GM21367 (cell line): Measurements from ENCODE around the gene GCKR.

Experiments
- ATAC-seq: cut with Tn5 transposase; IDR thresholded peaks from one replicate; pipeline ENCODE4 v1.9.1; 2021; ENCODE audit not compliant: unreplicated experiment

Gene GCKR

DNA sequence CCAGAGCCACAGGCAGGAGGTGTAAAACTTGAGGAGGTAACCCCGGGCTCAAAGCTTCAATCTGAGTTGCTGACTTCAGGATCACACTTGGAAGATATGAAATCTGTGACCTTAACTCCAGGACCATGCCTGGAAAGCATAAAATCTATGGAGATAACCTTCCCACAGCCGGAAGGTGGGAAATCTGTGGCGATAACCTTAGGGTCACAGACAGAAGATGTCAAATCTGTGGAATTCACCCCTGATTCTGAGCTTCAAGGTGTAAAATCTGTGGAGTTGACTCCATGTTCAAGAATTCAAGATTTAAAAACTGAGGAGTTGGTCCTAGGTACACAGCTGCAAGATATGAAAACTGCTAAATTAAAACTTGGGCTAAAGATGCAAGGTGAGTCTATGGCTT lies 74.6 kb downstream of the GCKR start:
- ATAC-seq: no peak

- no peak for ATAC-seq
Measured at GRCh38 chr2:27571681-27572080, 75.0 kb downstream of the GCKR start.

GRCh38 chr2:27572439-27572838 lies 75.8 kb downstream of the GCKR start:
- ATAC-seq: no peak

DNA sequence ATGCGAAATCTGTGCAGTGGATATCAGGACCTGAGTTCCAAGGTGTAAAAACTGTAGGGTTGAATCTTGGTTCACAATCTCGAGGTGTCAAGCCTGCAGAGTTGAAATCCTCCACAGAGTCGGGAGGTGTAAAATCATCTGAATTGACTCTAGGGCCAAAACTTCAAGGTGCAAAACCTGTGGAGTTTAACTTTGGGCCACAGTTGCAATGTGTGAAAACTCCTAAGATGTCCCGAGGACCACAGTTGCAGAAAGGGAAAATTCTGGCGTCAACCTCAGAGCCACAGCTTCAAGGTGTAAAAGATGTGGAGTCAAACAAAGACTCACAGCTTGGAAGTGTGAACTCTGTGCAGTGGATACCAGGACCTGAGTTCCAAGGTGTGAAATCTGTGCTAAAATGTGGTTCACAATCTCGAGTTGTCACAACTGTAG lies 76.4 kb downstream of the GCKR start:
- ATAC-seq: no peak
